Iris pigment epithelial cell (primary cell): ENCODE results near the gene CBARP.
"Not testable (repeated sequence)": the region's sequence is repeated elsewhere in the genome, so short reads cannot be mapped to it uniquely, and the experiment has no call there.

Source experiments
- DNase-seq: peaks from one replicate; pipeline ENCODE4 v3.0.0-alpha.2; 2011; ENCODE audit warnings: low read depth

The CBARP gene

GRCh38 chr19:1213391-1214286, 24.2 kb downstream of the CBARP start:
- DNase-seq: peak; percentile 90

GRCh38 chr19:1211494-1212234, 26.1 kb downstream of the CBARP start:
- DNase-seq: no peak

DNA sequence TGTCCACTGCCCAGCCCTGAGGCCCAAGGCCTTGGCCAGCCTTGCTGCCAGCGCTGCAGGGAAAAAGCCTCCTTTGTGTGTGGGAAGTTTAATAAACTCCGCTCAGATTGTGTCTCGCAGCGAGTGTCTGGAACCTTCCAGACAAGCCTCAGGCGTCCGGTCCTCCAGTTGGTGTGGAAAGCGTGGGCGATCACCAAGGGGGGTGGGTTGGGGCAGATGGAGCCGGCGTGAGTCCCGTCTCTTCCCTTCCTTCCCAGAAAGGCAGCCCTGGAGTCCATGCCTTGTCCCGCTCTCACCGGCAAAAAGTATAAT, 27.6 kb downstream of the CBARP start:
- DNase-seq: no peak

- DNase-seq: not testable (repeated sequence)
These were observed 29.0 kb downstream of the CBARP start for GRCh38 chr19:1208830-1209229.

DNA sequence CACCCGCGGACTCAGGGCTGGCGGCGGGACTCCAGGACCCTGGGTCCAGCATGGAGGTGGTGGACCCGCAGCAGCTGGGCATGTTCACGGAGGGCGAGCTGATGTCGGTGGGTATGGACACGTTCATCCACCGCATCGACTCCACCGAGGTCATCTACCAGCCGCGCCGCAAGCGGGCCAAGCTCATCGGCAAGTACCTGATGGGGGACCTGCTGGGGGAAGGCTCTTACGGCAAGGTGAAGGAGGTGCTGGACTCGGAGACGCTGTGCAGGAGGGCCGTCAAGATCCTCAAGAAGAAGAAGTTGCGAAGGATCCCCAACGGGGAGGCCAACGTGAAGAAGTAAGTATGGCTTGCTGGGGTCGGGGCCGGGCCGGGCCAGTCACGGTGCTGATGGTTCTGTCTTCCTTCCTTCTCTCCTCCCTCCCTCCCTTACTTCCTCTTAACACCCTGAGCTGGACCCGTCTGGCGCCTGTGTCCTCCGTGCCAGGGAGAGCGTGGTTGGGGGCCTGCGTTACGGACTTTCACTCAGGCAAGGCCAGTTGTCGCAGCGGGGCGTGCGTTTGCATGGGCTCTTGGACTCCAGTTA, 30.8 kb downstream of the CBARP start:
- DNase-seq: peak; percentile 40

- no peak for DNase-seq
These were observed 31.5 kb downstream of the CBARP start for GRCh38 chr19:1206150-1206863.

- DNase-seq: peak; percentile 97
These were observed 32.4 kb downstream of the CBARP start, which contains the start of gene STK11 for GRCh38 chr19:1205114-1206099. STK11 (plus strand) TSS chr19:1205778; CDS start chr19:1206914, 1,136 bp downstream.

GRCh38 chr19:1200614-1201013, 37.2 kb downstream of the CBARP start:
- not testable (repeated sequence) for DNase-seq

DNA sequence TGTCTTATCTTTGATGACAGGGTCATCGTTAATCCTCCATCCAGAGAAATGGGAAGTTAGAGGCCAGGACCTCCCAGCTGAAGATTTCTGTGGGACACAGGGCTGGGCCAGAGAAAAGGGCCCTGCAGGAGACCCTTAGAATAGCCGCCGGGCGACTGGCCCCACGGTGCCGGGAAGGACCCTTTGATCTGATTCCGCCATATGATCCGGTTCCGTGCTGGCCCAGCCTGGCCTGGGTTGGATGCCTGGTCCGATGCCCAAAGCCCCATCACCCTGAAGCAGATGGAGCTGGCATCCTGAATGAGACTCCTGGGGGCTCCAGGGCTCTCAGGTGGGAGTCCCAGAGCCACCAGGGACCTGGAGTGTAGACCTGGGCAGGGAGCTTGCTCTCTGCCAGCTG, 38.3 kb downstream of the CBARP start:
- no peak for DNase-seq

DNA sequence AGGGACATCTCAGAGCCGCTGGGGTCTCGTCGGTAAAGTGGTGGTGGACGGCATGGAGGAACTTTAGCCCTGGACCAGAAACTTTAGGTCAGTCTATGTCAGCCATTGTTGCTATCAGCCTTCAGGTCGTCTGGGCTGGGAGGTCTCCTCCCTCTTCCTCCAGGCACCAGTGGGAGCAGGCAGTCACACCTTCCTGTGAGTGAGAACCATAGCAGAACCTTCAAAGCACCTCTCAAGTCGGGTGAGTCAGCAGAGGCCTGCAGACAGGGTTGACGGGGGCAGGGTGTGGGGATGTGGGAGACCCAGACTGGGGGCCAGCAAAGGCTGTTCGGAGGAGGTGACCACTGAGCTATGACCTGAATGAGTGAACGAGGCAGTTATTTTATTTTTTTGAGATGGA, 48.4 kb downstream of the CBARP start:
- DNase-seq: peak; percentile 51

GRCh38 chr19:1183543-1184172, 54.1 kb downstream of the CBARP start:
- DNase-seq: peak; percentile 46

DNA sequence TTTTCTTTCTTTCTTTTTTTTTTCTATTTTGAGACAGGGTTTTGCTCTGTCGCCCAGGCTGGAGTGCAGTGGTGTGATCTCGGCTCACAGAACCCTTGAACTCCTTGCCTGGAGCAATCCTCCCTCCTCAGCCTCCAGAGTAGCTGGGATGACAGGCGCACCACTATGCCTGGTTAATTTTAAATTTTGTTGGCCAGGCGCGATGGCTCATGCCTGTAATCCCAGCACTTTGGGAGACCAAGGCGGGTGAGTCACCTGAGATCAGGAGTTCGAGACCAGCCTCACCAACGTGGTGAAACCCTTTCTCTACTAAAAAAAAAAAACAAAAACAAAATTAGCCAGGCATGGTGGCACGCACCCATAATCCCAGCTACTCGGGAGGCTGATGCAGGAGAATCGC, 55.1 kb downstream of the CBARP start:
- DNase-seq: no peak

- DNase-seq: no peak
These were observed 55.7 kb downstream of the CBARP start for GRCh38 chr19:1182068-1182467.

DNA sequence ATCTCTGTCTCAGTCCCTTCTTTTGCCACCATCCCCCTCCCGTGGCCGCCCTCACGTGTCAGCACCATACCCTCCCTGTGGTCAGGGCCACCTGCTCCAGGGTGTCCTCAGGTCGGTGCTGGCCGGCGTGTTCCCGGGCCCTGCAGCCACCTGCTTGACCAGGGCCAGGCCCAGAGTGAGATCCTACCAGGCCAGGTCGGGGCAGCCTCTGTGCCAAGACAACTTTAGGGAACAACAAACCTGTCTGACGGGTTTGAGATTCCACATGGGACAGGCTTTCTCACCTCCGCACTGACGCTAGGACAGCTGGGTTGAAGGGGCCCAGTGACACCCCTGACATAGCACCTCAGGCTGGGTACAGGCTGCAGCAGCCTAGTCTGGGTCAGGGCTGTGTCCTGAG, 56.2 kb downstream of the CBARP start:
- no peak for DNase-seq
